DND-41 (cell line): Measurements from ENCODE around the gene ZDHHC18.
"Not testable (repeated sequence)": the region's sequence is repeated elsewhere in the genome, so short reads cannot be mapped to it uniquely, and the experiment has no call there.

Experiments
- ATAC-seq: fragments of 200-7000 bp; cut with Tn5 transposase; 3 replicates; pipeline ENCODE4 v1.9.1; 2021; ENCODE audit warnings: low read depth; ENCODE audit not compliant: insufficient read depth
- DNase-seq: peaks from one replicate; pipeline ENCODE4 v3.0.0-alpha.2; 2020
- H2AFZ ChIP-seq: 2 replicates; pipeline ENCODE4 v1.6.0; 2012; ENCODE audit warnings: low read depth, low read length
- H3K27ac ChIP-seq: 2 replicates; pipeline ENCODE4 v1.5.1; 2012; ENCODE audit warnings: low read length, inconsistent platforms
- H3K27me3 ChIP-seq: fragments of 200-600 bp; sonication (generic); 2 replicates; pipeline ENCODE4 v1.6.0; 2012; ENCODE audit warnings: low read length, mild to moderate bottlenecking, inconsistent platforms; ENCODE audit not compliant: insufficient read depth, poor library complexity
- H3K36me3 ChIP-seq: 2 replicates; pipeline ENCODE4 v1.5.1; 2012; ENCODE audit warnings: low read length, inconsistent platforms; ENCODE audit not compliant: insufficient read depth
- H3K4me1 ChIP-seq: 2 replicates; pipeline ENCODE4 v1.5.1; 2012; ENCODE audit warnings: mild to moderate bottlenecking, low read length; ENCODE audit not compliant: insufficient read depth
- H3K4me2 ChIP-seq: 2 replicates; pipeline ENCODE4 v1.6.0; 2012; ENCODE audit warnings: mild to moderate bottlenecking, moderate library complexity, low read length, inconsistent platforms; ENCODE audit not compliant: insufficient read depth
- H3K4me3 ChIP-seq, 2 experiments: fragments of 200-600 bp in 1 of 2; shearing (Covaris generic) in 1 of 2; 2 replicates each; pipeline ENCODE4 v1.5.1; 2012 to 2016; ENCODE audit warnings: inconsistent platforms in 2 of 2, low read length in 2 of 2, mild to moderate bottlenecking in 2 of 2, low read depth in 1 of 2, moderate library complexity in 1 of 2
- H3K79me2 ChIP-seq: 2 replicates; pipeline ENCODE4 v1.6.0; 2012; ENCODE audit warnings: low read length, inconsistent platforms; ENCODE audit not compliant: insufficient read depth
- H3K9ac ChIP-seq: 2 replicates; pipeline ENCODE4 v1.6.0; 2012; ENCODE audit warnings: low read depth, mild to moderate bottlenecking, inconsistent platforms, low read length, moderate library complexity
- H3K9me3 ChIP-seq: 2 replicates; pipeline ENCODE4 v1.5.1; 2012; ENCODE audit warnings: low read length, moderate library complexity, mild to moderate bottlenecking, inconsistent platforms; ENCODE audit not compliant: insufficient read depth, severe bottlenecking
- H4K20me1 ChIP-seq: 2 replicates; pipeline ENCODE4 v1.6.0; 2012; ENCODE audit warnings: low read length; ENCODE audit not compliant: insufficient read depth
- EZH2 ChIP-seq: IDR thresholded peaks from 3 replicates; pipeline ENCODE4 v1.6.1; 2012; ENCODE audit warnings: borderline replicate concordance, low read depth, mild to moderate bottlenecking, moderate library complexity, low read length, inconsistent platforms; ENCODE audit not compliant: severe bottlenecking
- TF ChIP-seq, protein P1 (sequence below): IDR thresholded peaks from 2 replicates; pipeline ENCODE4 v1.5.1; 2012; ENCODE audit warnings: borderline replicate concordance, low read length, moderate library complexity, mild to moderate bottlenecking; ENCODE audit not compliant: poor library complexity, severe bottlenecking; ENCODE audit errors: extremely low read depth

Gene ZDHHC18

GRCh38 chr1:26794391-26794790 is 32.1 kb upstream of the ZDHHC18 start:
- no peak overlapping the region for H3K4me3 ChIP-seq
- no peak overlapping the region for H2AFZ ChIP-seq
- TF ChIP-seq, protein P1, sequence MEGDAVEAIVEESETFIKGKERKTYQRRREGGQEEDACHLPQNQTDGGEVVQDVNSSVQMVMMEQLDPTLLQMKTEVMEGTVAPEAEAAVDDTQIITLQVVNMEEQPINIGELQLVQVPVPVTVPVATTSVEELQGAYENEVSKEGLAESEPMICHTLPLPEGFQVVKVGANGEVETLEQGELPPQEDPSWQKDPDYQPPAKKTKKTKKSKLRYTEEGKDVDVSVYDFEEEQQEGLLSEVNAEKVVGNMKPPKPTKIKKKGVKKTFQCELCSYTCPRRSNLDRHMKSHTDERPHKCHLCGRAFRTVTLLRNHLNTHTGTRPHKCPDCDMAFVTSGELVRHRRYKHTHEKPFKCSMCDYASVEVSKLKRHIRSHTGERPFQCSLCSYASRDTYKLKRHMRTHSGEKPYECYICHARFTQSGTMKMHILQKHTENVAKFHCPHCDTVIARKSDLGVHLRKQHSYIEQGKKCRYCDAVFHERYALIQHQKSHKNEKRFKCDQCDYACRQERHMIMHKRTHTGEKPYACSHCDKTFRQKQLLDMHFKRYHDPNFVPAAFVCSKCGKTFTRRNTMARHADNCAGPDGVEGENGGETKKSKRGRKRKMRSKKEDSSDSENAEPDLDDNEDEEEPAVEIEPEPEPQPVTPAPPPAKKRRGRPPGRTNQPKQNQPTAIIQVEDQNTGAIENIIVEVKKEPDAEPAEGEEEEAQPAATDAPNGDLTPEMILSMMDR: no peak
- no peak for TF ChIP-seq EZH2
- DNase-seq (no peak), ATAC-seq (no peak)
- peaks cover 4% of the 10 kb centered on the region for H3K4me1 ChIP-seq
- no peak overlapping the region for H3K27ac ChIP-seq
- H3K9me3 ChIP-seq: no peaks in the 10 kb centered on the region
- no peaks in the 10 kb centered on the region for H3K36me3 ChIP-seq
- no peak overlapping the region for H3K9ac ChIP-seq
- no peaks in the 10 kb centered on the region for H4K20me1 ChIP-seq
- H3K27me3 ChIP-seq: no peaks in the 10 kb centered on the region
- H3K79me2 ChIP-seq: no peaks in the 10 kb centered on the region
- no peak overlapping the region for H3K4me2 ChIP-seq

DNA sequence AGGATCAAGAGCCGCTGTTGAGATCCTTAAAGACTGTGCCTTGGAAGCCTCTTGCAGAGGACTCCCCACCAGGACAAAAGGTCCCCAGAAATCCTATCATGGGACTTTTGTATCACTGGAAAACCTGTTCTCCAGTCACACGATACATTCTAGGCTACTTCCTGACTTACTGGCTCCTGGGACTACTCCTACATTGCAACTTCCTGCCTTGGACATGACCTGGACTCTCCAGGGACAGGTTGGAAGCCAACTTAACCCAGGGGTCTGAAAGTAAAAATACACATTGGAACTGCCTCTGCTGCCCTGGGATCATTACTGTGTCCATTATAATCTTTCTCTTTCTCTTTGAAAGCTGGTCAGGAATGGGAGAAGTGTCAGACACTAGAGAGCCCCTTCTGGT is 28.9 kb upstream of the ZDHHC18 start:
- Histone ChIP-seq H3K4me3 (no peak overlapping the region), H2AFZ (no peak overlapping the region), H3K9ac (no peak overlapping the region), H3K36me3 (no peaks in the 10 kb centered on the region), H3K27me3 (no peaks in the 10 kb centered on the region), H4K20me1 (no peaks in the 10 kb centered on the region), H3K9me3 (no peaks in the 10 kb centered on the region), H3K4me1 (peaks cover 10% of the 10 kb centered on the region), H3K27ac (no peak overlapping the region), H3K79me2 (no peaks in the 10 kb centered on the region), H3K4me2 (no peak overlapping the region)
- no peak for DNase-seq
- TF ChIP-seq EZH2: no peak
- no peak for ATAC-seq

DNA sequence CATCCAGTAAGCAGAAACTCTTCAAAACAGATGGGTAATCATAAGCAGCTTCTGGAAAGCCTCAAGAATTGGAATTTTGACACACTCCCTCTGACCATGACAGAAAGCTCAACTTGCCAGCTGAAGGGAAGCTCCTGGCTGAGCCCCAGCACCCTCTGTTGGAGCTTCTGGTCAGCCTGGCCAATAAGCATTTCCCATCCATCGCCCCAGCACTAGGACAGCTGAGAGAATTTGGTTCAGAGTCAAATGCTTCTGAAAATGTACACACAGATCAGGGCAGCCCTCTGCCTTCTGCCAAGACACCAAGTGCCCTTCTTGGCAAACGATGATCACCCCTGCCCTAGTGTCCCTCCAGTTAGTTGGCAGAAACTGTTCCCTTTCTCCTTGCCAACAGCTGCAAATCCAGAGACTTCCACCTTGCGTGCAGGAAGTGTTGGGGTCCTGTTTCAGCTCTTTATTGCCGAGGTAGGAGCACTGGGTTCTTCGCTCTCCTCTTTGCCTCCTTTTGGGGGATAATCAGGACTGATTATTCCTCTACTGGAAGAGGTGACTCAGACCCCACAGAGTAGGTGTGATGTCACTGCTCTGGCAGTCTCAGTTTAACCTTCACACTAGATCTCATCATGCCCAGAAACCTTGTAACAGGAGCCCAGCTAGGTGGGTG is 26.9 kb upstream of the ZDHHC18 start:
- Histone ChIP-seq H2AFZ (no peak overlapping the region), H3K9me3 (no peaks in the 10 kb centered on the region), H3K27ac (no peak overlapping the region), H4K20me1 (no peaks in the 10 kb centered on the region), H3K27me3 (no peaks in the 10 kb centered on the region), H3K79me2 (no peaks in the 10 kb centered on the region), H3K4me2 (no peak overlapping the region), H3K4me3 (no peak overlapping the region), H3K9ac (no peak overlapping the region), H3K36me3 (no peaks in the 10 kb centered on the region), H3K4me1 (peaks cover 10% of the 10 kb centered on the region)
- ATAC-seq (peak; percentile 58; the same call in 2 of the 3 replicates), DNase-seq (no peak)
- no peak for TF ChIP-seq EZH2
- TF ChIP-seq, protein P1: no peak

DNA sequence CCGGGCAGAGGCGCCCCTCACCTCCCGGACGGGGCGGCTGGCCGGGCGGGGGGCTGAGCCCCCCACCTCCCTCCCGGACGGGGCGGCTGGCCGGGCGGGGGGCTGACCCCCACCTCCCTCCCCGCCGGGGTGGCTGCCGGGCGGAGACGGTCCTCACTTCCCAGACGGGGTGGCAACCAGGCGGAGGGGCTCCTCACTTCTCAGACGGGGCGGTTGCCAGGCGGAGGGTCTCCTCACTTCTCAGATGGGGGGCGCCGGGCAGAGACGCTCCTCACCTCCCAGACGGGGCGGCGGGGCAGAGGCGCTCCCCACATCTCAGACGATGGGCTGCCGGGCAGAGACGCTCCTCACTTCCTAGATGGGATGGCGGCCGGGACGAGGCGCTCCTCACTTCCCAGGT is 22.6 kb upstream of the ZDHHC18 start:
- H3K79me2 ChIP-seq, H3K4me2 ChIP-seq, H3K27ac ChIP-seq, H2AFZ ChIP-seq, ATAC-seq, H3K9me3 ChIP-seq, DNase-seq, H4K20me1 ChIP-seq, H3K27me3 ChIP-seq, H3K4me3 ChIP-seq, H3K36me3 ChIP-seq, H3K9ac ChIP-seq: not testable (repeated sequence)
- H3K4me1 ChIP-seq: peaks cover 10% of the 10 kb centered on the region
